DMS53 (cell line): ENCODE results near the gene TRIM2.
"Not testable (repeated sequence)": the region's sequence is repeated elsewhere in the genome, so short reads cannot be mapped to it uniquely, and the experiment has no call there.

Experiments used
- DNase-seq: peaks from one replicate; lab custom pipeline; 2025; lab: John Stamatoyannopoulos, UW

Gene TRIM2

DNA sequence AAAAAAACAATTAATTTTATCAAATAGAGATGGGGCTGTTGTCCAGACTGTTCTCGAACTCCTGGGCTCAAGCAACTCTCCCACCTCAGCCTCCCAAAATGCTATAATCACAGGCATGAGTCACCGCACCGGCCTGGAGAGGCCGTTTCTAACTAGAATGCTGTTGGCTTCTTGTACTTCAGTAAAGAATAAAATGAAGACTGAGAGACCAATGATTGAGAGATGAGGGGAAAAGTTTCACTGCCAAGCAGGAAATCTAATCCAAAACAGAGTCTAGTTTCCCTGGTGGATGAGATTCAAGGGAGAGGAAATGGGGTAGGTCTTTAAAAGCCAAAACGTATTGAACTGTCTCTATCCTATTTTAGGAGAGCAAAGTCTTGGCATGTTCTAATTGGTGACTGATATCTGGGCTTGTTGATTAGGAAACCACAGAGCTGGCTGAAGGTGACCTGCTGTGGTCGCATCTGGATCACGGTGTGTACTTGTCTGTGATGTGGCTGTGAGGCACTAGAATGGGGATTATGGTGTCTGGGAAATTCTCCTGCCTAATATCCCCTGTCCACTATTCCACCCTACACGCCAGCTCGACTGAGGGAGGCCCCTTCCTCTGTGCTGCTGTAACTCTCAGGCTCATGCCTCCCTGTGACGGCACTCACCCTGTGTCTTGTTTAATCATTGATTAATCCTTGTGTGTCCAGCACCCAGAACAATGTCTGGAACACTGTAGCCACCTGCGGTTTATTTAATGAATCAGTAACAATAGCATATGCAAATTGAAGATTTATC, 15.0 kb upstream of the TRIM2 start:
- DNase-seq: peak; percentile 76

DNA sequence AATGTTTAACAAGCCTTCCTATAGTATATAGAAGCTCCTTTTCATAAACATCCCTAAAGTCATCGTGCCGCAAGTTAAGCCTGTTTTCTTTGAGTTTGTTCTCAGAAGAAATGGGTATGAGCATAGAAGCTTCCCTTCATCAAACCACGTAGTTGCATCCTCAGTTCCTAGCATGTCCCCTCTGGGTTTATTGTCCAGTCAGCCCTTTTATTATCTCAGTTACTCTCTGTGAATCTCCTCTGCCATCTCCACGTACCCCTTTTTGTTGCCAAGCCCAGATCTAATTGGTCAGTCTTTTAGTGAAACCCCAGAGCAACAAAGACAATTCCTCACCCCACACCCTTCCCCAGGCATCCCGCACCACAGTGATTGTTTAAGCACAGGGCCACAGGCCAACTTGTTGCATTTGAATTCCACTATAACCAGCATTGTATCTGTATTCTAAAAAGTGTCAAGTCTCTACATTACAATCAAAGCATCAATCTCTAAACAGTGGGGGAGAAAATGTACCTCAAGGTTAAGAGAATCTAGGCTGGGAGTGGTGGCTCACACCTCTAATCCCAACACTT, 12.4 kb upstream of the TRIM2 start:
- no peak for DNase-seq

DNA sequence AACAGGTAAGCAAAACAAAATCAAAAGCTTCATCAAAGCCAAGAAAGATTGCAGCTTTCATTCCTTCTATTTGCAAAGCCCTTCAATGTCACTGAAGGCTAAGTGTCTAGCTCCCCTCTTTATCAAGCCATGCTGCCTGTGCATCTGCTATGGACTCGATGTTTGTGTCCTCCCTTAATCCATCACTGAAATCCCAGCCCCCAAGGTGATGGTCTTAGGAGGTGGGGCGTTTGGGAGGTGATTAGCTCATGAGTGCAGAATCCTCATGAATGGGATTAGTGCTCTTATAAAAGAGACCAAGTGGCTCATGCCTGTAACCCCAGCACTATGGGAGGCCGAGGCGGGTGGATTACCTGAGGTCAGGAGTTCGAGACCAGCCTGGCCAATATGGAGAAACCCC, 6.9 kb upstream of the TRIM2 start:
- DNase-seq: no peak

DNA sequence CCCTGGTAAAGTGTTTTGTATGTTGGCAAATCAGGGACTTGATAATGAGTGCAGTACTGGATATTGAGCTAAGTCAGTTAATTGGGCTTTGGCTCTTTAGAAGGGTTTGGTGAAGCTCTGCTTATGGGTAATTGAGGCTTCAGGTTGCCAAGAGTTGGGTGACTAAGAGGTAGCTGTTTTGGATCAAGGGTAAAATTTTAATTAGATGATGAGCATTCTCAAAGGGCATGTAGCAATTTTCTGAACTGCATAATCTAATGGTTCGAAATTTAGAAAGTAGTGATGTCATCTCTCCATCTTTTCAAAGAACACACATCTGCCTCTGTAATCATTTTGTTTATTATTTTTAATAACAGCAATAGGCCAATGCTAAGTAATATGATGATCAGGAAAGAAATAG, 5.5 kb upstream of the TRIM2 start:
- DNase-seq: no peak

DNA sequence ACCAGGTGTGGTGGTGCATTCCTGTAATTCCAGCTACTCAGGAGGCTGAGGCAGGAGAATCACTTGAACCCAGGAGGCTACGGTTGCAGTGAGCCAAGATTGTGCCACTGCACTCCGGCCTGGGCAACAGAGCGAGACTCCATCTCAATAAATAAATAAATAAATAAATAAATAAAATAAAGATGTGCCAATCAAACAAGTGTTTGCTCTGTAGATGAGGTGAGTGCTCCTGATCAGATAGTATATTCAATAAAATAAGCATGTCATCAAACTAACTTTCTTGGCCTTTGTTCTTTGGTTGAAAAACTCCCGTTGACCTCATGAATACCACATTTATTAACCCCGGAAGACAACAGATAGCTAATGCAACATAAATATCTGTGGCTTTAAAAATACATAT, 497 bp upstream of the TRIM2 start:
- not testable (repeated sequence) for DNase-seq

DNA sequence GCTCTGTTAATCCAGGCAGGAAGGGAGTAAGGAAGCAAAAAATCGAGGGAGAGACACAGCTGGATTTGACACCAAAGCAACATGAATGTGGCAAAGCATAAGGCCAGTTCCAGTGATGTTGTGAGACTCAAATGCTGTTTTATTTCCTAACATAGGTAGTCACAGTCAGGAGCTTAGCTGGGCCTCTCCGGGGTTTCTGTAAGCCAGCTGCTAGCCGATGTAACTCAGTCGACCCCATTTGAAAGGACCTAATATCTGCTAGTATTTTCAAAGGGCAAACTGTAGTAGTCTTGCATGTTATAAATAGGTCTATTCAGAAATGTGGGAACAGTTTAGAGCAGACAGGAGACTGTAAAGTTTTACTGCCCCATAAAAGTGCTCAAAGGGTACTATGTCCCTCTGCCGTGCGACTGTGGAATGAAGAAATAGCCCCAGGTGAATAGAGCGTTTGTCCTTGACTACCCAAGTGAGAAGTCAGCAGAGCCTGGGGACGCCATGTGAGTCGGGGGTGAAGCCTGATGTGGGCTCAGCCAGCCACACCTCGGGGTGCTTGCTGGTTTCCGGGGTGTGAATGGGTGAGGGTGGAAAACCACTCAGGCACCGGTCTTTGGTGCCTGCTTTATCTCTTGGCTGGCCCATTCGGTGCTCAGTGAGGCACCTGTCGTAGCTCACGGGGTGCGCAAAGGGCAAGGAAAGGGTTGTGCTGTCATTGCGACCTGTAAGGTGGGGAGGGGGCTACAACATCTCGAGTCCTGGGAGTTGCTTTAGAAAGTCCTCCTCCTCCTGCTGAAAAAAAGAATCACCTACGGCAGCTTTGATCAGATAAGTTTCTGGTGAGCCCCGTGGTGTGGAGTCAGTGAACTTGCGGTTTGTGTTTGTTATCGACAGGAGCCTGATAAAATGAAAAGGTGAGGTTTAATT, 745 bp downstream of the TRIM2 start:
- peak; percentile 51 for DNase-seq

DNA sequence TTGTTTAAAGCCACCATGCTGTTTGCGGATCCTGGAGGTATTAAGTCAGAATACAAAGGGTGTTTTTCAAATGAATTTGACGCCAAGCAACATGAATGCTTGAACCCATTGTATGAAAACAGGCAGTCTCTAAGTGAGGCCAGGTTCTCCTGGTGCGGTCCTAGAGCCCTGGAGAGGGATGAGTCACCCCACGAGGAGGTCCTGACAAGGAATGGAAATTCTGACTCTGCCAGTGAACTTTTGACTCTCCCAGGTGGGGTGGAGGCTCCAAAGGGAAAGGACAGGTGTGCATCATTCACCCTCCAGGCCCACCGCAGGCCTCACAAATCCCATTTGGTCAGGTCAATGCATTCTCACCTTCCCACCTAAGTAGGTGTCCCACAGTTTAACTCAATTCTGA, 1.5 kb downstream of the TRIM2 start:
- DNase-seq: peak; percentile 73

DNA sequence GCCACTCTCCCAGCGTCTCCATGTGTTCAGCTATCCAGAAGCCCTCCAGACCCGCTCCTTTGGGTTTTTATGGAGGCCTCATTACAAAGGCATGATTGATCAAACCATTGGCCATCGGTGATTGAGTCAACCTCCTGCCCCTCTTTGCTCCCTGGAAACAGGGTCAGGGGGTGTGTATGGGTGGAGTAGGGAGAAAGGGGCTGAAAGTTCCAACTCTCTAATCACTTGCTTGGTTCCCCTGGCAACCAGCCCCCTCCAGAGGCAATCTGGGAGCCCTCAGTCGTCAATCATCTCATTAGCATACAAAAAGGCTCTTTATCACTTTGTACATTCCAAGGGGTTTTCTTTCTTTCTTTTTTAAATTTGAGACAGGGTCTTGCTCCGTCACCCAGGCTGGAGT, 2.3 kb downstream of the TRIM2 start:
- no peak for DNase-seq

DNA sequence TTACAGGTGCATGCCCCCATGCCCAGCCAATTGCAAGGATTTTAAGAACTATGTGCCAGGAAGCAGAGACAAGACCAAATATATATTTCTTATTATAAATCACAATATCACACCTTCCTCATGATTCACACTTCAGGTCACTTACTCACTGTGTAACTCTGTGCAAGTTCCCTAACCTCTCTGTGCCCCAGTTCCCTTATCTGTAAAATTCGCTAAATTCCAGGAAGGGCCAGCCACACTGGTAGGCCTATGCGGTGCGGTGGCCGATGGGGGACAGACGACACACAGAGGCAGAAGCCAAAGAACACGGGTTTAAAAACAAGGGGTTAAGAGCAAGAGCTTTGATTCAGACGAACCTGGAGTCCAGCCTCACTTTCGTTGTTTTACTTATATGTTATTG, 2.8 kb downstream of the TRIM2 start:
- DNase-seq: no peak

DNA sequence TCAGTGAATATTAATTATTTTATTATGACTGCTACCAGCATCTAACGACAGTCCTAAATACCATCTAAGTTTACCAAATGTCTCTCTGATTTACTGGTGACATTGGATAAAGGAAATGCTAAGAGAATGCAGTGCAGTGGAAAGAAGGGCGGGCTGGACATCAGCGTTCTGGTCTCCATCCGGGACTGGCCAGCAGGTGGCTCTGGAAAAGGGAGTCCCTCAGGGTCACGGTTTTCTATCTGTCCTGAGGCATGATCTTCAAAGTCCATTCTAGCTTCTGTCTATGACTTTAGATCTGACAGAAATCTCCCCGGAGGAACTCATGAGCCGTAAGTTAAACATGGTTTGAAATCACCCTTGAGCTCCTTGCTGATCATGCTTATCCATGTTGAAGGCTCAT, 3.3 kb downstream of the TRIM2 start:
- peak; percentile 58 for DNase-seq

DNA sequence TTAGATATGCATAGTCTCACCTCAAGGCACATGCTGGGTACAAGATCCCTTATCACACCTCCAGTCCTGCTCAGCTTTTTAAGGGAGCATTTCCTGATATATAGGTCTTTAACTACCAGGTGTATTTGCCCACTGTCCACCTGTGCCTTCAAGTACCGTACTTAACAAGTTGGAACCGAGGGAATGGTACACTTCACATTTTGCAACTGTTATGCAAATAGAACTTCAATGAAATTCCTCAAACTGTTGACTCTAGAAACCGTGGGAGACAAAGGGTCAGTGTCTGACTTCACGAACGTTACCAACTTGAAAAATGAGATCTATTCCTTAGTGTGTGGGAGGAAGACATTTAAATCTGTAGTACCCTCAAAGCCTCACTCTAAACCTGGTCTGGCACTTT, 5.2 kb downstream of the TRIM2 start:
- DNase-seq: peak; percentile 90

DNA sequence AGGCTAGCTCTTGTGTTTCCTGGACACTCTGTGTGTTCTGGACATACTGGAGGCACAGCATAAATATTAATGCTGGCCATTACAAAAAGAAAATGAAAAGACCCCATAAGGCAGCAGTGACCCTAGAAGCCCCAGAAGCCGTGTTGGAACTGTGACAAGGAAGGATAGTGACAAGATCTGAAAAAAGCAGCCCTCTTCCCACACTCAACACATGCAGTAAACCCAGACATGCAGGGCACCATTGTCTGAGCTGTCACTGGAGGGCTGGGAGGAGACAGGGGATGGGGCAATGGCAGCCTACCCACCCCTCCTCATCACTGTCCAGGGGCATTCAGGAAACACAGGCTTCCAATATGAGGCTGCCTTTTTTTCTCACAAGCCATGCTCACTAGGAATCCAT, 6.5 kb downstream of the TRIM2 start:
- no peak for DNase-seq

DNA sequence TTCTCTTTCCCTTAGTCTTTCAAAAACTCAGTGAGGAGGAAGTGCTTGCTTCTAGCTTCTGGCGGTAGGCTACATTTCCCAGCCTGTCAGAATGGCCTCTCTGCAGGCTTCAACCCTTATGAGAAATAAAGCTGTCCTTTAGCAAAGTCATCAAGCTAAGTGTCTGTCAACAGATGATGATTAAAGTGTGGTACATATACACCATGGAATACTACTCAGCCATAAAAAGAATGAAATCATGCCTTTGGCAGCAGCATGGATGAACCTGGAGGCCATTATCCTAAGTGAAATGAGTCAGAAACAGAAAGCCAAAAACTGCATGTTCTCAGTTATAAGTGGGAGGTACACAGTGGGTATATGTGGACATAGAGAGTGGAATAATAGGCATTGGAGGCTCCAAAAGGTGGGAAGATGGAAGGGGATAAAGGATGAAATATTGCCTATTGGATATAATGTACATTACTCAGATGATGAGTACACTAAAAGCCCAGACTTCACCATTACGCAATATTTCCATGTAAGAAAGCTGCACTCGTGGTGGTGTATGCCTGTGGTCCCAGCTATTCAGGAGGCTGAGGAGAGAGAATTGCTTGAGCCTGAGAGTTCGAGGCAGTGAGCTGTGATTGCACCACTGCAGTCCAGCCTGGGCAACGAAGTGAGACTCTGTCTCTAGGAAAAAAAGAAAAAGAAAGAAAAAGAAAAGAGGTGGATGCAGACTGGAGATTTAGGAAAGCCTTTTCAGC, 7.9 kb downstream of the TRIM2 start:
- DNase-seq: no peak

DNA sequence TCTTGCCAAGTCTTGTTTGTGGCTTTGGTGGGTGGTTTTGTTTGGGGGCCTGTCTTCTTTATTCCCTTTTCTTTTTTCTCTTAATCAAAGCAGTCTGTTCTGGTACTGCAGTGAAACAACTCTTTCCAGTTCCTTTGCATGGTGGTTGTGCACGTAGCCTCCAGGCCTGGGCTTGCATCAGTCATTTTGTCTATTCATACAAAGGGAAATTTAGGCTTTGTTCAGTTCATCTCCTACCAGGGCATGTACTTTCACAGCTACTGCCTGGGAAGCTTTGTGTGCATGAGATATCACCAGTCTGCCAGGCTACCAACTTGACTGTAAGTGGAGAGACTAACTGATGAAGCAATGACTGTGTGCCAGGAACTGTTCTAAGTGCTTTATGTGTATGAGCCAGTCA, 8.5 kb downstream of the TRIM2 start:
- DNase-seq: no peak

DNA sequence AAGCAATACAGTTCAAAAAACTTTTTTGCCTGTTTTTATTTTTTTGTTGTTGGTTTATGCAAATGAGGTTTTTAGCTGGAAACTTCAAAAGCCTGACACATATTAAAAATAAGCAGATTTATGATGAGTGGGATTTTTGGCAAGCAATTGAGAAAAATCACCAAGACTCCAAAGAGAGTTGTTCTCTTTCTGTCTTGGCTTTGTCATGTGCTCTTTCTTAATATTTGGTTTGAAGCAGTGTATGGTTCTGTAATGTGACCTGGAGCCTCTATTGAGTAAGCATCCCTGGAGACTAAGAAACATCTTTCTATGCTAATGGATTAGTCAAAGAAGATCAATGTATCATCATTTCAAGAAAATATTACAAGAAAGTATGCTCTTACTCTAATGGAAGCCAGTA, 11.7 kb downstream of the TRIM2 start:
- DNase-seq: no peak

DNA sequence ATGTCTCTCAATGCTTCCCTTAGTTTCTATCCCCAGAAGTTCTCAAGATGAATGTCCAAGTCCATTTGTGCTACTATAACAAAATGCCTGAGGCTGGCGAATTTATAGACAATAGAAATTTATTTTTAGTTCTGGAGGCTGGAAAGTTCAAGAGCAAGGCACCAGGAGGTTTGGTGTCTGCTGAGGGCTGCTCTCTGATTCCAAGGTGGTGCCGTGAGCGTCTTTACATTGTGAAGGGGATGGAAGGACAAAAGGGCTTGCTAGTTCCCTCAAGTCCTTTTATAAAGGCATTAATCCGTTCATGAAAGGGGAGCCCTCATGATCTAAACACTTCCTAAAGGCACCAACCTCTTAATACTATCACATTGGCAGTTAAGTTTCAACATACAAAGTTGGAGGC, 12.3 kb downstream of the TRIM2 start:
- no peak for DNase-seq

DNA sequence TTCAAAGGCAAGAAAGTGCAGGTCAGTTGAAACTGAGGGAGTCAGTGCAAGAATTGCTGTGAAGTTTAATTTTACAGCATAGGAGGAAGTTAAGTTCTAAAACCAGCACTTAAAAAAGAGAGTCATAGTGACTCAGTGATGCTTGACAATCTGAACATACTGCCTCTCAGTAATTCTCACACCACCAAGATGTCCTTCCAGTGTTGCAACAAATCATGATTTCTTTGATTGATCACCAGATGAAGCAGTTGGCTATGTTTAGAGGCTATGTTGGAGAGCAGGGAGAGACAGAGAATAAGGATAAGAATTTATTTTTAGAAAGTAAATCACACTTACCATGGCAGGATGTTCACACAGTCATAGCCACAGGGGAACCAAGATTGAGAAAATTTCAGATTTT, 13.2 kb downstream of the TRIM2 start:
- peak; percentile 35 for DNase-seq

DNA sequence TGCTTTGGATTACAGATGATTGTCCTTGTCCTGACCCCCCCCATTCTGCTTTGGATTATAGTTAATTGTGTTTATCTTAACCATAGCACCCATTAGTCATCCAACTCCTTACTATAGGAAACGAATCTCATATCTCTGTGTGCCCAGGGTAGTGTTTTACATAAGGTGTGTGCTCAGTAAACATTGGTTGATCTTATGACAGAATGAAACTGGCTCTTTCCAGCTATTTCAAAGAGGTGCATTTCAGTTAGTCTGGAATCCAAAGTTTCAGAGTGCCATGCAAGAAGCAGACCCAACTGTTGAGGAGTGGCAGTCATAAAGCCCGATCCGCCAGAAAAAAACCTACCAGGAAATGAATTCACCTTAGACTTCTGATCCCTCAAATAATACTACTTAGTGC, 14.7 kb downstream of the TRIM2 start:
- peak; percentile 70 for DNase-seq

DNA sequence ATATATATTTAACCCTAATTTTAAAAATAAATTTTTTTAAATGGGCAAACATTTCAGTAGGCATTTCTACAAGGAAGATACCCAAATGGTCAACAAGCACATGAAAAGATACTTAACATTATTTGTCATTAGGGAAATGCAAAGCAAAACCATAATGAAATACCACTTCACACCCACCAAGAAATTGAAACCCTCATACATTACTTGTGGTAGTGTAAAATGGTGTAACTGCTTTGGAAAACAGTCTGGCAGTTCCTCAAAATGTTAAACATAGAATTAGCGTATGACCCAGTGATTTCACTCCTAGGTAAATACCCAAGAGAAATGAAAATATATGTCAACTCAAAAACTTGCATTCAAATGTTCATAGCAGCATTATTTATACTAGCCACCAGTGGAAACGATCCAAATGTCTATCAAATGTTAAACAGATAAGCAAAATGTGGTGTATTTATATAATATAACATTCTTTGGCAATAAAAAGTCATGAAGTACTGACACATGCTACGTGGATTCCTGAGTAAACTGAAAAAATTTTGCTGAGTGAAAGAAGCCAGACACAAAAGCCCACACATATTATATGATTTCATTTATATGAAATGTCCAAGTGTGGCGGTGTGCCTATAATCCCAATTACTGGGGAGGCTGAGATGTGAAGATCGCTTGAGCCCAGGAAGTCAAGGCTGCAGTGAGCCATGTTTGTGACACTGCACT, 16.6 kb downstream of the TRIM2 start:
- DNase-seq: no peak

DNA sequence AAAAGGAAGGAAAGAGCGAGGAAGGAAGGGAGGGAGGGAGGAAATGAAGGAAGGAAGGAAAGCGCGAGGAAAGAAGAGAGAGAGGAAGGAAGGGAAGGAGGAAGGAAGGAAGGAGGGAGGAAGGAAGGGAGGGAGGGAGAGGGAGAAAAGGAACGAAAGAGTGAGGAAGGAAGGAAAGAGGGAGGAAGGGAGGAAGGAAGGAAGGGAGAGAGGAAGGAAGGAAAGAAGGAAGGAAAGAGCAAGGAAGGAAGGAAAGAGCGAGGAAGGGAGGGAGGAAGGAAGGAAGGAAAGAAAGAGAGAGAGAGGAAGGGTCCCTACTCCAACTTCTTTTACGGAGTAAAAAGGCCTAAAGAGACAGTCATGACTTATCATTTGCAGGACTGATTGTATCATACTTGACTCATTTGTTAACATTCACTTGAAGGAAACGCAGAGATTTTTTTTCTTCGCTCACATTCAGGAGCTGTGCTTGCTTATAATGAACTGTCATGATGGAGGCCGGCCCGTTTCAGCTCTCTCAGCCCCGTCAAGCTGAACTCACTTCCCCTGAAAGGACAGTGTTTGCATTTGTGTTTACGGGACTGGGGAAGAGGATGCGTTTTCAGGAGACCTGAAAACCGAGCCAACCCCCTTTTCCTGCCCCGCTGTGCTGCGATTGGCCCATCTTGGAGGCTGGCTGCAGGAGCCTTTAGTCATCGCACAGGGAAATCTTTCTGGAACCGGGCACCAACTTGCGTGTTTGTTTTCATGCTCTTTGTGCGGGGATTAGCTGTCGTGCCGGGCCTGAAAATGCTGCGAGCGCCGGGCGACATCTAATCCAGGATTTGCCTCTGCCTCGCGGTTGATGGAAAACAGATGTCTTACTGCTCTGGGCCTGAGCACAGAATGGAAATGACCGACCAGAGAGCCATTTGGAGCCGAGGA, 17.8 kb downstream of the TRIM2 start:
- DNase-seq: no peak
